ENCODE data around the gene RNF149. TPM values are rescaled to one million over a fixed set of nuclear protein-coding genes. Genes with fewer than 3 reads are reported as not detected.

Gene RNF149
- total RNA-seq, 1 donor from 2014 or later: 48.3 TPM

DNA sequence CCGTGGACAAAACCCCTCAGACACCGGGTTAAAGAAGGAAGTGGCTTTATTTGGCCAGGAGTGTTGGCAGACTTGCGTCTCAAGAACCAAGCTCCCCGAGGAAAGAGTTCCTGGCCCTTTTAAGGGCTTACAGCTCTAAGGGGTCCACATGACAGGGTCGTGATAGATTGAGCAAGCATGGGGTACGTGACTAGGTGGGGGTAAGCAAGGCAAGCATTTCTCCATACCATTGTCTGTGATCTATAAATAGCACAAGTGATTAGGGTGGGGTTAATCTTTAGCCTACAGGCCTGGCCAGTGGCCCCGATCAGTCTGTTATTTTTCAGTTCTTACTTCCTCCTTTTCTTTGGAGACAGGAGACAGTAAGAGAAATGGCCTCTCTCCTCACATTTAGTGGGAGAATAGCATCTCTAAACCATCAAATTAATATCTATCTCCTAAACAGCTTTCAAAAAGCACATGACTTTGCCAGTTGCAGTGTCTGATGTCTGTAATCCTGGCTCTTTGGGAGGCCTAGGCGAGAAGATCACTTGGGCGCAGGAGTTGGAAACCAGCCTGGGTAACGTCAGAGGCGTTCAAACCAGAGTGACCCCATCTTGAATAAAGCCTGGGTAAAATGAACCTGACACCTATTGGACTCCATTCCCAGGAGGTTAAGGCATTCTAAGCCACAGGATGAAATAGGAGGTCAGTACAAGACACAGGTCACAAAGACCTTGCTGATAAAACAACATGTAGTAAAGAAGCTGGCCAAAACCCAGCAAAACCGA lies 74.1 kb downstream of the RNF149 start:
- intact Hi-C loops (cut with micrococcal nuclease): no loop called here
- DNase-seq (no peak), ATAC-seq (ENCODE audit: low read depth) (no peak)
- ChIA-PET CTCF (no interaction called here), POLR2A (no interaction called here)
- Mint-ChIP-seq H3K4me1 (peaks cover 1% of the 10 kb centered on the region), H3K36me3 (ENCODE audit: low read depth) (no peaks in the 10 kb centered on the region), H3K27me3 (peaks cover 15% of the 10 kb centered on the region), H3K27ac (no peak overlapping the region), H3K9me3 (peaks cover 3% of the 10 kb centered on the region), H3K4me3 (no peak overlapping the region)
- TF ChIP-seq, protein P1, sequence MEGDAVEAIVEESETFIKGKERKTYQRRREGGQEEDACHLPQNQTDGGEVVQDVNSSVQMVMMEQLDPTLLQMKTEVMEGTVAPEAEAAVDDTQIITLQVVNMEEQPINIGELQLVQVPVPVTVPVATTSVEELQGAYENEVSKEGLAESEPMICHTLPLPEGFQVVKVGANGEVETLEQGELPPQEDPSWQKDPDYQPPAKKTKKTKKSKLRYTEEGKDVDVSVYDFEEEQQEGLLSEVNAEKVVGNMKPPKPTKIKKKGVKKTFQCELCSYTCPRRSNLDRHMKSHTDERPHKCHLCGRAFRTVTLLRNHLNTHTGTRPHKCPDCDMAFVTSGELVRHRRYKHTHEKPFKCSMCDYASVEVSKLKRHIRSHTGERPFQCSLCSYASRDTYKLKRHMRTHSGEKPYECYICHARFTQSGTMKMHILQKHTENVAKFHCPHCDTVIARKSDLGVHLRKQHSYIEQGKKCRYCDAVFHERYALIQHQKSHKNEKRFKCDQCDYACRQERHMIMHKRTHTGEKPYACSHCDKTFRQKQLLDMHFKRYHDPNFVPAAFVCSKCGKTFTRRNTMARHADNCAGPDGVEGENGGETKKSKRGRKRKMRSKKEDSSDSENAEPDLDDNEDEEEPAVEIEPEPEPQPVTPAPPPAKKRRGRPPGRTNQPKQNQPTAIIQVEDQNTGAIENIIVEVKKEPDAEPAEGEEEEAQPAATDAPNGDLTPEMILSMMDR (IDR thresholded peaks at IDR 0.05): no peak

DNA sequence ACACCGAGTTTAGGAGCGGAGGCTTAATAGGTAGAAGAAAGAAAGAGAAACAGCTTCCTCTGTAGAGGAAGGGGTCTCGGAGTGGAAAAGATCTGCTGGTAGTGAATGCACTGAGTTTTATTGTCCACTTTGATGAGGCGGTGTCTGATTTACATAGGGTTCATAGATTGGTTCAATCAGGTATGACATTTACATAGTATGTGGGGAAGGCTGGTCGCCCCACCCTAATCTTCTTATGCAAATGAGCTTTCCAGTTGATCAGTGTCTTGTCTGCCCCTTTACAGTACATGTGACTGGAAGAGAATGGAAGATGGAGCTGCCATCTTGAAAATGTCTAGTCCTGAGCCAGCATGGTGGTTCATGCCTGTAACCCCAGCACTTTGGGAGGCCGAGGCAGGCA lies 75.7 kb downstream of the RNF149 start:
- peaks cover 3% of the 10 kb centered on the region for H3K9me3 Mint-ChIP-seq
- POLR2A ChIA-PET: no interaction called here

DNA sequence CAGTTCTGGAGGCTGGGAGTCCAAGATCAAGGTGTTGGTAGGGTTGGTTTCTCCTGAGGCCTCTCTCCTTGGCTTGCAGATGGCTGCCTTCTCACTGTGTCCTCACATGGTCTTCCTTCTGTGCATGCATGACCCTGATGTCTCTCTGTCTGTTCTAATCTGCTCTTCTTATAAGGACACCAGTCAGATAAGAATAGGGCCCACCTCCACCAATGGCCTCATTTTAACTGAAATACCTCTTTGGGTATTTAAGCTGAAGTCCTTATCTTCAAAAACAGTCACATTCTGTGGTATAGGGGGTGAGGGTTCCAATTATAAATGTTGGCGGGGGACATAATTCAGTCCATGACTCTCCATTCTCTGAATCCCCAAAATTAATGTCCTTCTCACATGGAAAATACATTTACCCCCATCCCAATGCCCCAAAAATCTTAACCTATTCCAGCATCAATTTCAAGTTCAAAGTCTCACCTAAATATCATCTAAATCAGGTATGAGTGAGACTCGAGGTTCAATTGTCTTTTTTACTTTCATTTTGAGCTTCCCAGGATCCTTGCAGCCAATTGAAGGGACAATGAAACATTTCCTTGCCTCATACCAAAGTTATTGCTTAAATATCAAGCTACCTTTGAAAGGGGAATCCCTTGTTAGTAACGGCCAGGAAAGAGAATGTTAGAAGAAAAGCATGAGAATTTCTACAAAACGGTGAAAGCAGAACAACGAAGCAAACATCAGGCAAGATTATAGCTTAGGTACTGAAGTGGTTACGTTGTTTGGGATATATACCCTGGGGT lies 76.4 kb downstream of the RNF149 start:
- Mint-ChIP-seq H3K9me3 (peaks cover 3% of the 10 kb centered on the region), H3K27me3 (peaks cover 23% of the 10 kb centered on the region), H3K27ac (no peak overlapping the region), H3K4me1 (peaks cover 1% of the 10 kb centered on the region), H3K36me3 (ENCODE audit: low read depth) (no peaks in the 10 kb centered on the region), H3K4me3 (no peak overlapping the region)
- intact Hi-C loops (cut with micrococcal nuclease): no loop called here
- no peak for DNase-seq
- TF ChIP-seq, protein P1 (IDR thresholded peaks at IDR 0.05): no peak
- CTCF ChIA-PET: no interaction called here
- POLR2A ChIA-PET: no interaction called here
- ATAC-seq (ENCODE audit: low read depth): no peak

More for the DNA sequence above, 75.7 kb downstream of the RNF149 start:
- no peak for ATAC-seq (ENCODE audit: low read depth)
- Mint-ChIP-seq H3K4me1 (peaks cover 1% of the 10 kb centered on the region), H3K27me3 (peaks cover 22% of the 10 kb centered on the region), H3K36me3 (ENCODE audit: low read depth) (no peaks in the 10 kb centered on the region), H3K27ac (no peak overlapping the region), H3K4me3 (no peak overlapping the region)
- TF ChIP-seq, protein P1 (IDR thresholded peaks at IDR 0.05): no peak
- intact Hi-C loops (cut with micrococcal nuclease): no loop called here
- CTCF ChIA-PET: no interaction called here
- DNase-seq: no peak

DNA sequence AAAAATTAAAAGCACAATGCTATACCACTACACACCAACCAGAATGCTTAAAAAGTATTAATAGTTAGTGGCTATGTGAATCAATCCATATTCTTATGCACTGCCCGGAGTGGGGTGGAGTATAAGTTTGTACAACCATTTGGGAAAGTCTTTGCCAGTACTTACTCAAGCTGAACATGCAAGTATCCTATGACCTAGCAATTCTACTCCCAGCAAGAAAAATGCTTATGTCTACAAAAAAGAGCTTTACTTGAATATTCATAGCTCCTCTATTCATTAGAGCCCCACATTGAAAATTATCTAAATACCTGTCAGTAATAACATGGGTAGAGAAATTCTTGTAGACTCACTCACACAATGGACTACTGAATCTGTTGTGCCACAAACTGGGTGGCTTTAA lies 77.3 kb downstream of the RNF149 start:
- ATAC-seq (ENCODE audit: low read depth) (no peak), DNase-seq (no peak)
- POLR2A ChIA-PET: no interaction called here
- Mint-ChIP-seq H3K4me3 (no peak overlapping the region), H3K27ac (no peak overlapping the region), H3K9me3 (peaks cover 3% of the 10 kb centered on the region), H3K4me1 (peaks cover 1% of the 10 kb centered on the region), H3K27me3 (peaks cover 29% of the 10 kb centered on the region), H3K36me3 (ENCODE audit: low read depth) (no peaks in the 10 kb centered on the region)
- intact Hi-C loops (cut with micrococcal nuclease): no loop called here
- TF ChIP-seq, protein P1 (IDR thresholded peaks at IDR 0.05): no peak
- CTCF ChIA-PET: interaction anchor here (1.3 kb wide), 1 partner anchor 9 kb away, joined by 3 read pairs; no protein-coding TSS in a partner anchor

DNA sequence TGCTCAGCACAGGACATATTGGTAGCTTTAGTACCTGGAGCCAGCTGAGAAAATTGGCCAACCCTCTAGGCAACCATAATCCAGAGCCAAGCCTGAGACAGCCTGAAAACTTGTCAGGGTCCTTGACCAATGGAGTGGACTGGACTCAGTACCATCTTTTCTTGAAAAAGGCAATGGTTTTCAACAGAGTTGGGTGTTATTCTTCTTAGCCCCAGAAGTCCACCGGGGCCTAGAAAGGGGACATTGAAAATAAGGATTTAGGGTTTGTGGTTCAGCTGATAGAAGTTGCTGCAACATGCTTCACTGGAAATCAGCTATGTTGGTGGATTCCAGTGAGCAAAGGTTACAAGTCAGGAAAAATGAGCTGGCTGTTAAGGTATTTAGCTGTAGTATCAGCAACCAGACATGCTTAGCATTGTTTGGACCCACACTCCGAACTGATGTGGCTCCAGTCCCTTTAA lies 77.9 kb downstream of the RNF149 start:
- CTCF ChIA-PET: interaction anchor here (0.6 to 1.3 kb wide), 2 partner anchors 10 to 25 kb away, joined by 3 read pairs; no protein-coding TSS in a partner anchor
- no peak for DNase-seq
- TF ChIP-seq, protein P1 (IDR thresholded peaks at IDR 0.05): no peak
- Mint-ChIP-seq H3K4me3 (no peak overlapping the region), H3K9me3 (peaks cover 3% of the 10 kb centered on the region), H3K27ac (no peak overlapping the region), H3K4me1 (peaks cover 3% of the 10 kb centered on the region), H3K36me3 (ENCODE audit: low read depth) (no peaks in the 10 kb centered on the region), H3K27me3 (peaks cover 34% of the 10 kb centered on the region)
- POLR2A ChIA-PET: no interaction called here
- no peak for ATAC-seq (ENCODE audit: low read depth)
- intact Hi-C loops (cut with micrococcal nuclease): no loop called here

Measured in activated B cell treated with CpG ODN at 0.5 μM for 24 hours (primary cell).